LoVo (cell line): ENCODE measurements around the gene PCDHA8.
"Not testable (repeated sequence)": the region's sequence is repeated elsewhere in the genome, so short reads cannot be mapped to it uniquely, and the experiment has no call there.

Experiments used
- DNase-seq: peaks from one replicate; pipeline ENCODE4 v3.0.0-alpha.2; 2016; ENCODE audit warnings: low spot score

The PCDHA8 gene

DNA sequence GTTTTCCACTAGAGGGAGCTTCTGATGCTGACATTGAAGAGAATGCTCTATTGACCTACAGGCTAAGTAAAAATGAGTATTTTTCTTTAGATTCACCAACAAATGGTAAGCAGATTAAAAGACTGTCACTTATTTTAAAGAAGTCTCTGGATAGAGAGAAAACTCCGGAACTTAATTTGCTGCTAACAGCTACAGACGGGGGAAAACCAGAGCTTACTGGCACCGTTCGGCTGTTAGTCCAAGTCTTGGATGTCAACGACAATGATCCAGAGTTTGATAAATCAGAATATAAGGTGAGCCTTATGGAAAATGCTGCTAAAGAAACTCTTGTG, 28.5 kb downstream of the PCDHA8 start:
- no peak for DNase-seq

DNA sequence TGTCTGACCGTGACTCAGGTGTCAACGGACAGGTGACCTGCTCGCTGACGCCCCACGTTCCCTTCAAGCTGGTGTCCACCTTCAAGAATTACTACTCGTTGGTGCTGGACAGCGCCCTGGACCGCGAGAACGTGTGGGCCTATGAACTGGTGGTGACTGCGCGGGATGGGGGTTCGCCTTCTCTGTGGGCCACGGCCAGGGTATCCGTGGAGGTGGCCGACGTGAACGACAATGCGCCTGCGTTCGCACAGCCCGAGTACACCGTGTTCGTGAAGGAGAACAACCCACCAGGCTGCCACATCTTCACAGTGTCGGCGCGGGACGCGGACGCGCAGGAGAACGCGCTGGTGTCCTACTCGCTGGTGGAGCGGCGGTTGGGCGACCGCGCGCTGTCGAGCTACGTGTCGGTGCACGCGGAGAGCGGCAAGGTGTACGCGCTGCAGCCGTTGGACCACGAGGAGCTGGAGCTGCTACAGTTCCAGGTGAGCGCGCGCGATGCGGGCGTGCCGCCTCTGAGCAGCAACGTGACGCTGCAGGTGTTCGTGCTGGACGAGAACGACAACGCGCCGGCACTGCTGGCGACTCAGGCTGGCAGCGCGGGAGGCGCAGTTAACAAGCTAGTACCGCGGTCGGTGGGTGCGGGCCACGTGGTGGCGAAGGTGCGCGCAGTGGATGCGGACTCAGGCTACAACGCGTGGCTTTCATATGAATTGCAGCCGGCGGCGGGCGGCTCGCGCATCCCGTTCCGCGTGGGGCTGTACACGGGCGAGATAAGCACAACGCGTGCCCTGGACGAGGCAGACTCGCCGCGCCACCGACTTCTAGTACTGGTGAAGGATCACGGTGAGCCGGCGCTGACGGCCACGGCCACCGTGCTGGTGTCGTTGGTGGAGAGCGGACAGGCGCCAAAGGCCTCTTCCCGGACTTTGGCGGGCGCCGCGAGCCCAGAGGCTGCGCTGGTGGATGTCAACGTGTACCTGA, 29.5 kb downstream of the PCDHA8 start:
- DNase-seq = no peak

DNA sequence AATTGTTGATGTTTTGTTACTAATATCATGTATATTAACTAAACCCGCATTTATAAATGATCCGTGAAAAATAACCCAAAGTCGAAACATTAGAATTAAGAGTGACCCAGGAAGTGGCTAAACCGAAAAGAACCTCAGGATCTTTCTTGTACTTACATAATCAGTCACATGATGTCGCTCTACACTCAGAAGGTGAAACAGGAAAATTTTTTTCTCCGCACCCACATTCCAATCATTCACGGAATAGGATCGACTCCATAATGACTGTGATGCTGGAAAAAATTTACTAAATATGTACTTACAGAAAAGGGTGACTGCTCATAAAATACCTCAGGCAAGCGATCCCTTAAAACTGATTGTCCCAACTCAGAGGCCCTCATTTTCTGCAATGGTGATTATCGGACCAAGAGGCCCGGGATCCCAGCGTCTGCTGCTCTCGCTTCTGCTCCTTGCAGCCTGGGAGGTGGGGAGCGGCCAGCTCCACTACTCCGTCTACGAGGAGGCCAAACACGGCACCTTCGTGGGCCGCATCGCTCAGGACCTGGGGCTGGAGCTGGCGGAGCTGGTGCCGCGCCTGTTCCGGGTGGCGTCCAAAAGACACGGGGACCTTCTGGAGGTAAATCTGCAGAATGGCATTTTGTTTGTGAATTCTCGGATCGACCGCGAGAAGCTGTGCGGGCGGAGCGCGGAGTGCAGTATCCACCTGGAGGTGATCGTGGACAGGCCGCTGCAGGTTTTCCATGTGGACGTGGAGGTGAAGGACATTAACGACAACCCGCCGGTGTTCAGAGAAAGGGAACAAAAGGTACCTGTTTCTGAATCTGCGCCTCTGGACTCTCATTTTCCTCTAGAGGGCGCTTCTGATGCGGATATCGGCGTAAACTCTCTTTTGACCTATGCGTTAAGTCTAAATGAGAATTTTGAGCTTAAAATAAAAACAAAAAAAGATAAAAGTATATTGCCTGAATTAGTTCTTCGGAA, 34.4 kb downstream of the PCDHA8 start, which contains the start of gene PCDHA12:
Gene PCDHA12 (plus strand): TSS at position 224 of the 981 bp plus-strand sequence. CDS start 165 bp downstream, at position 389.
- no peak for DNase-seq

DNA sequence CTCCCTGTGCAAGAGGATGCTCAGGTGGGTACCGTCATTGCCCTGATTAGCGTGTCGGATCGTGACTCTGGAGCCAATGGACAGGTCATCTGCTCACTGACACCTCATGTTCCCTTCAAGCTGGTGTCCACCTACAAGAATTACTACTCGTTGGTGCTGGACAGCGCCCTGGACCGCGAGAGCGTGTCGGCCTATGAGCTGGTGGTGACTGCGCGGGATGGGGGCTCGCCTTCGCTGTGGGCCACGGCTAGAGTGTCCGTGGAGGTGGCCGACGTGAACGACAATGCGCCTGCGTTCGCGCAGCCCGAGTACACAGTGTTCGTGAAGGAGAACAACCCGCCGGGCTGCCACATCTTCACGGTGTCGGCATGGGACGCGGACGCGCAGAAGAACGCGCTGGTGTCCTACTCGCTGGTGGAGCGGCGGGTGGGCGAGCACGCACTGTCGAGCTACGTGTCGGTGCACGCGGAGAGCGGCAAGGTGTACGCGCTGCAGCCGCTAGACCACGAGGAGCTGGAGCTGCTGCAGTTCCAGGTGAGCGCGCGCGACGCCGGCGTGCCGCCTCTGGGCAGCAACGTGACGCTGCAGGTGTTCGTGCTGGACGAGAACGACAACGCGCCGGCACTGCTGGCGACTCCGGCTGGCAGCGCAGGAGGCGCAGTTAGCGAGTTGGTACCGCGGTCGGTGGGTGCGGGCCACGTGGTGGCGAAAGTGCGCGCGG, 35.7 kb downstream of the PCDHA8 start:
- DNase-seq = not testable (repeated sequence)

DNA sequence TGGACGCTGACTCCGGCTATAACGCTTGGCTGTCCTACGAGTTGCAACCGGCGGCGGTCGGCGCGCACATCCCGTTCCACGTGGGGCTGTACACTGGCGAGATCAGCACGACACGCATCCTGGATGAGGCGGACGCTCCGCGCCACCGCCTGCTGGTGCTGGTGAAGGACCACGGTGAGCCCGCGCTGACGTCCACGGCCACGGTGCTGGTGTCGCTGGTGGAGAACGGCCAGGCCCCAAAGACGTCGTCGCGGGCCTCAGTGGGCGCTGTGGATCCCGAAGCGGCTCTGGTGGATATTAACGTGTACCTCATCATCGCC, 36.2 kb downstream of the PCDHA8 start:
- DNase-seq = no peak

DNA sequence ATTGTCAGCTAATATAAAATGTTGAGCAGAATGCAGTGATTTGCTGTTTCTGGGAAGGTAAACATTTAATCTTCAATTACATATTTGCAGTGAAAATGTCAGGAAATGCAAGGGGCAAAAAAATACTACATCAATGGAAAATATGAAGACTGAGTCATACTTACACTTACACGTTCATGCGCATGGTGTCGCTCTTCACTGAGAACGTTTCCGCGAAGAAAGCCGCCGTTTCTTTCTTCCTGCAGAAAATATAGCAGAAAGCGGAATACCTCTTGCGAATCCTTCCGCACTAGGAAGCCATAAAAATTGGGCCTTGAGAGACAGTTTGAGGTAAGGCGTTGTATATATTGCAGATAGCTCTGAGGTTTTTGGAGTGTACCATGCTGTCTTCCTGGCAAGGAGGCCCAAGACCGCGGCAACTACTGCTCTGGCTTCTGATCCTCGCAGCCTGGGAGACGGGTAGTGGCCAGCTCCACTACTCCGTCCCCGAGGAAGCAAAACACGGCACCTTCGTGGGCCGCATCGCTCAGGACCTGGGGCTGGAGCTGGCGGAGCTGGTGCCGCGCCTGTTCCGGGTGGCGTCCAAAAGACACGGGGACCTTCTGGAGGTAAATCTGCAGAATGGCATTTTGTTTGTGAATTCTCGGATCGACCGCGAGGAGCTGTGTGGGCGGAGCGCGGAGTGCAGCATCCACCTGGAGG, 41.1 kb downstream of the PCDHA8 start, which contains the start of gene PCDHA13:
Gene PCDHA13 (plus strand): TSS at position 236 of the 702 bp plus-strand sequence. CDS start 145 bp downstream, at position 381.
- DNase-seq = no peak

DNA sequence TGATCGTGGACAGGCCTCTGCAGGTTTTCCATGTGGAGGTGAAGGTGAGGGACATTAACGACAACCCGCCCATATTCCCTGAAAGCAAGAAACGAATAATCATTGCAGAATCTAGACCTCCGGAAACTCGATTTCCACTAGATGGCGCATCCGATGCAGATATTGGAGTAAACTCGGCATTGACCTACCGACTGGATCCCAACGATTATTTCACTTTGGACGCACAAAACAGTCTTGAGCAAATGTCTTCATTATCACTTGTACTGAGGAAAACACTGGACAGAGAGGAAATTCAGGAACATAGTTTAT, 41.6 kb downstream of the PCDHA8 start:
- DNase-seq = no peak

DNA sequence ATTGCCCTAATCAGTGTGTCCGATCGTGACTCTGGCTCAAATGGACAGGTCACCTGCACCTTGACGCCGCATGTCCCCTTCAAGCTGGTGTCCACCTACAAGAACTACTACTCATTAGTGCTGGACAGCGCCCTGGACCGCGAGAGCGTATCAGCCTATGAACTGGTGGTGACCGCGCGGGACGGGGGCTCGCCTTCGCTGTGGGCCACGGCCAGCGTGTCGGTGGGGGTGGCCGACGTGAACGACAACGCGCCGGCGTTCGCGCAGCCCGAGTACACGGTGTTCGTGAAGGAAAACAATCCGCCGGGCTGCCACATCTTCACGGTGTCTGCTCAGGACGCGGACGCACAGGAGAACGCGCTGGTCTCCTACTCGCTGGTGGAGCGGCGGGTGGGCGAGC, 42.4 kb downstream of the PCDHA8 start:
- DNase-seq = no peak

DNA sequence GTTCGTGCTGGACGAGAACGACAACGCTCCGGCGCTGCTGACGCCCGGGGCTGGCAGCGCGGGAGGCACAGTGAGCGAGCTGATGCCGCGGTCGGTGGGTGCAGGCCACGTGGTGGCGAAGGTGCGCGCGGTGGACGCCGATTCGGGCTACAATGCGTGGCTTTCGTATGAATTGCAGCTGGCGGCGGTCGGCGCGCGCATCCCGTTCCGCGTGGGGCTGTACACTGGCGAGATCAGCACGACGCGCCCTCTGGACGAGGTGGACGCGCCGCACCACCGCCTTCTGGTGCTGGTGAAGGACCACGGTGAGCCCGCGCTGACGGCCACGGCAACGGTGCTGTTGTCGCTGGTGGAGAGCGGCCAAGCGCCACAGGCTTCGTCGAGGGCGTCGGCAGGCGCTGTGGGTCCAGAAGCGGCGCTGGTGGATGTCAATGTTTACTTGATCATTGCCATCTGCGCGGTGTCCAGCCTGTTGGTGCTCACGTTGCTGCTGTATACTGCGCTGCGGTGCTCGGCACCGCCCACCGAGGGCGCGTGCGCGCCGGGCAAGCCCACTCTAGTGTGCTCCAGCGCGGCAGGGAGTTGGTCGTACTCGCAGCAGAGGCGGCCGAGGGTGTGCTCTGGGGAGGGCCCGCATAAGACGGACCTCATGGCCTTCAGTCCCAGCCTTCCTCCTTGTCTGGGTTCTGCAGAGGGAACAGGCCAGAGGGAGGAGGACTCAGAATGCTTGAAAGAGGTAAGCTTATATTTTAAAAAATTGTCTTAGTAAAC, 43.1 kb downstream of the PCDHA8 start:
- no peak for DNase-seq
